Calu3 (cell line): ENCODE results near the gene DNMT3B. TPM values are rescaled to one million over a fixed set of nuclear protein-coding genes. Genes with fewer than 3 reads are reported as not detected.
A peak's percentile ranks its signal among the peaks of the same experiment; 100 is the strongest.

ENCODE experiments used
- BruUV-seq: library from RNA; stranded (reverse); fragments of 400-500 nt; replicated peaks from 2 replicates; lab custom pipeline; 2021; lab: Mats Ljungman, UMichigan
- CTCF ChIA-PET: fragments of 300-600 bp; sonication (Branson Sonifier 250); formaldehyde crosslinking; loops from one replicate; lab custom pipeline; 2022; ENCODE audit warnings: antibody characterized with exemption; lab: Charles Lee
- DNase-seq: peaks from one replicate; pipeline ENCODE4 v3.0.0; 2022
- H3K27ac Mint-ChIP-seq: one replicate; pipeline ENCODE4 v1.8.0; 2022; ENCODE audit warnings: mixed read lengths; ENCODE audit not compliant: unreplicated experiment
- H3K27me3 Mint-ChIP-seq: one replicate; pipeline ENCODE4 v1.8.0; 2022; ENCODE audit warnings: mixed read lengths; ENCODE audit not compliant: unreplicated experiment
- H3K36me3 Mint-ChIP-seq: one replicate; pipeline ENCODE4 v1.8.0; 2022; ENCODE audit warnings: mild to moderate bottlenecking, moderate library complexity, mixed read lengths; ENCODE audit not compliant: insufficient read depth, unreplicated experiment
- H3K4me1 Mint-ChIP-seq: one replicate; pipeline ENCODE4 v1.8.0; 2022; ENCODE audit warnings: mild to moderate bottlenecking, low read depth, mixed read lengths; ENCODE audit not compliant: unreplicated experiment
- H3K4me3 Mint-ChIP-seq: one replicate; pipeline ENCODE4 v1.8.0; 2022; ENCODE audit warnings: mild to moderate bottlenecking, low read depth, moderate library complexity, mixed read lengths; ENCODE audit not compliant: unreplicated experiment
- H3K9me3 Mint-ChIP-seq: one replicate; pipeline ENCODE4 v1.8.0; 2022; ENCODE audit warnings: low read depth, mixed read lengths; ENCODE audit not compliant: unreplicated experiment
- CTCF ChIP-seq: fragments of 200-600 bp; IDR thresholded peaks from one replicate; pipeline ENCODE4 v1.8.0; 2022; ENCODE audit warnings: antibody characterized with exemption; ENCODE audit not compliant: unreplicated experiment
- intact Hi-C: fragments of 100-400 bp; cut with micrococcal nuclease; formaldehyde crosslinking; loops from one replicate; pipeline ENCODE4 v1.10.0; 2022; ENCODE audit not compliant: unreplicated experiment
- total RNA-seq: library from RNA; stranded (reverse); gene quantifications from 2 replicates; pipeline ENCODE4 v1.2.3, GENCODE V29; 2022

The DNMT3B gene
- total RNA-seq, 1 experiment from 2014 or later, result 10.8 TPM

GRCh38 chr20:32775336-32775991 lies 13.3 kb downstream of the DNMT3B start:
- TF ChIP-seq CTCF, result no peak
- H3K36me3 Mint-ChIP-seq, result no peaks in the 10 kb centered on the region
- H3K4me3 Mint-ChIP-seq, result no peak overlapping the region
- no peaks in the 10 kb centered on the region for H3K9me3 Mint-ChIP-seq
- intact Hi-C loops, result loop anchor here (5.0 kb wide), 2 partner anchors 43 to 248 kb away; no protein-coding TSS in a partner anchor
- DNase-seq, result no peak
- H3K4me1 Mint-ChIP-seq, result peaks cover 35% of the 10 kb centered on the region
- CTCF ChIA-PET, result interaction anchor here (0.7 to 4.3 kb wide), 2 partner anchors 12 to 187 kb away, joined by 5 to 33 read pairs; partner anchors contain the start of gene DNMT3B
- H3K27me3 Mint-ChIP-seq, result no peaks in the 10 kb centered on the region
- no TSS peak for BruUV-seq
- H3K27ac Mint-ChIP-seq, result no peak overlapping the region

GRCh38 chr20:32777177-32777956 lies 15.2 kb downstream of the DNMT3B start:
- intact Hi-C loops, result loop anchor here (5.0 kb wide), 2 partner anchors 45 to 250 kb away; no protein-coding TSS in a partner anchor
- TF ChIP-seq CTCF, result no peak
- peak; percentile 88 for DNase-seq
- Mint-ChIP-seq H3K4me3 (peak overlapping the region; percentile 41), H3K27ac (peak overlapping the region; percentile 67), H3K36me3 (no peaks in the 10 kb centered on the region), H3K27me3 (no peaks in the 10 kb centered on the region), H3K4me1 (peaks cover 35% of the 10 kb centered on the region), H3K9me3 (no peaks in the 10 kb centered on the region)
- BruUV-seq, result no TSS peak
- CTCF ChIA-PET, result interaction anchor here (0.5 to 4.3 kb wide), 15 partner anchors 13 to 194 kb away, joined by 3 to 85 read pairs (median 5); partner anchors contain the start of genes C20orf203 and DNMT3B

- Mint-ChIP-seq H3K4me1 (peaks cover 35% of the 10 kb centered on the region), H3K36me3 (no peaks in the 10 kb centered on the region), H3K9me3 (no peaks in the 10 kb centered on the region), H3K4me3 (no peak overlapping the region), H3K27me3 (no peaks in the 10 kb centered on the region), H3K27ac (no peak overlapping the region)
- CTCF ChIA-PET, result interaction anchor here (0.8 kb wide), 1 partner anchor 97 kb away, joined by 3 read pairs; no protein-coding TSS in a partner anchor
- BruUV-seq, result no TSS peak
- TF ChIP-seq CTCF, result no peak
- DNase-seq, result no peak
- intact Hi-C loops, result loop anchor here (5.0 kb wide), 2 partner anchors 47 to 252 kb away; no protein-coding TSS in a partner anchor
Observed at GRCh38 chr20:32779500-32780211, 17.5 kb downstream of the DNMT3B start.

GRCh38 chr20:32780278-32780677 lies 18.1 kb downstream of the DNMT3B start:
- Mint-ChIP-seq H3K27me3 (no peaks in the 10 kb centered on the region), H3K4me1 (peaks cover 35% of the 10 kb centered on the region), H3K27ac (no peak overlapping the region), H3K9me3 (no peaks in the 10 kb centered on the region), H3K4me3 (no peak overlapping the region), H3K36me3 (no peaks in the 10 kb centered on the region)
- DNase-seq, result no peak
- intact Hi-C loops, result no loop called here
- CTCF ChIA-PET, result no interaction called here
- BruUV-seq, result no TSS peak
- TF ChIP-seq CTCF, result no peak
